ES-I3 (cell line): ENCODE data around the gene RRBP1.

Experiments used
- H3K36me3 ChIP-seq: 2 replicates; pipeline ENCODE4 v1.6.1; 2013; ENCODE audit warnings: mild to moderate bottlenecking, low read length, control low read depth, moderate library complexity; ENCODE audit not compliant: insufficient read depth
- H3K4me1 ChIP-seq: 2 replicates; pipeline ENCODE4 v1.6.1; 2013; ENCODE audit warnings: mild to moderate bottlenecking, control low read depth, low read length; ENCODE audit not compliant: insufficient read depth
- H3K9ac ChIP-seq: 2 replicates; pipeline ENCODE4 v1.6.1; 2013; ENCODE audit warnings: low read depth, mild to moderate bottlenecking, low read length, moderate library complexity
- H3K9me3 ChIP-seq: 2 replicates; pipeline ENCODE4 v1.6.1; 2013; ENCODE audit warnings: mild to moderate bottlenecking, low read length, moderate library complexity; ENCODE audit not compliant: control insufficient read depth, insufficient read depth

RRBP1 gene

DNA sequence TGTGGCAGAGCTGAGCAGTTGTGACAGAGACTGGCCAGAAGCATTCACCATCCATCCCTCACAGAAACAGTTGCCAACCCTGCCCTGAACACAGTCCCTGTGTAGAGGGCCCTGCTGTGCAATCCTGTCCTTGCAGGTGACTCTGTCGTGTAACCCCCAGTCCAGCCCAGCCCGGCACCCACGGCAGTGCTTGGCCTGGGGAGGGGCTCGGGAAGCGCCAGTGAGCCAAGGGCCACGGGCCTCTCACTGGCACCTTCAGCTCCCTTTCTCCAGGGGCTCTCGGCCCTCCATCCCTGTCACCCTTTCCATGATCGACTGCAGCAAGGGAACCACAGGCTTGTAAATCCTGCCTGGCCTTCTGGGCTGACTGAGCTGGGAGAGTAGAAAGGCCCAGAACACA is 53.0 kb downstream of the RRBP1 start:
- peaks cover 23% of the 10 kb centered on the region for H3K36me3 ChIP-seq
- no peak overlapping the region for H3K9ac ChIP-seq
- no peaks in the 10 kb centered on the region for H3K9me3 ChIP-seq
- no peaks in the 10 kb centered on the region for H3K4me1 ChIP-seq

- no peak overlapping the region for H3K9ac ChIP-seq
- H3K4me1 ChIP-seq: no peaks in the 10 kb centered on the region
- H3K9me3 ChIP-seq: no peaks in the 10 kb centered on the region
- H3K36me3 ChIP-seq: peaks cover 17% of the 10 kb centered on the region
Measured at GRCh38 chr20:17628101-17628841, 53.8 kb downstream of the RRBP1 start.

GRCh38 chr20:17627101-17627955 is 54.7 kb downstream of the RRBP1 start:
- H3K36me3 ChIP-seq: peaks cover 13% of the 10 kb centered on the region

GRCh38 chr20:17626217-17627007 is 55.6 kb downstream of the RRBP1 start:
- Histone ChIP-seq H3K9me3 (no peaks in the 10 kb centered on the region), H3K4me1 (no peaks in the 10 kb centered on the region), H3K9ac (no peak overlapping the region), H3K36me3 (peaks cover 9% of the 10 kb centered on the region)

More at GRCh38 chr20:17627101-17627955, 54.7 kb downstream of the RRBP1 start:
- no peak overlapping the region for H3K9ac ChIP-seq
- no peaks in the 10 kb centered on the region for H3K9me3 ChIP-seq
- no peaks in the 10 kb centered on the region for H3K4me1 ChIP-seq

GRCh38 chr20:17625246-17626051 is 56.6 kb downstream of the RRBP1 start:
- no peaks in the 10 kb centered on the region for H3K4me1 ChIP-seq
- peaks cover 3% of the 10 kb centered on the region; the same call in 1 of the 2 replicates for H3K36me3 ChIP-seq
- H3K9ac ChIP-seq: no peak overlapping the region
- H3K9me3 ChIP-seq: no peaks in the 10 kb centered on the region

DNA sequence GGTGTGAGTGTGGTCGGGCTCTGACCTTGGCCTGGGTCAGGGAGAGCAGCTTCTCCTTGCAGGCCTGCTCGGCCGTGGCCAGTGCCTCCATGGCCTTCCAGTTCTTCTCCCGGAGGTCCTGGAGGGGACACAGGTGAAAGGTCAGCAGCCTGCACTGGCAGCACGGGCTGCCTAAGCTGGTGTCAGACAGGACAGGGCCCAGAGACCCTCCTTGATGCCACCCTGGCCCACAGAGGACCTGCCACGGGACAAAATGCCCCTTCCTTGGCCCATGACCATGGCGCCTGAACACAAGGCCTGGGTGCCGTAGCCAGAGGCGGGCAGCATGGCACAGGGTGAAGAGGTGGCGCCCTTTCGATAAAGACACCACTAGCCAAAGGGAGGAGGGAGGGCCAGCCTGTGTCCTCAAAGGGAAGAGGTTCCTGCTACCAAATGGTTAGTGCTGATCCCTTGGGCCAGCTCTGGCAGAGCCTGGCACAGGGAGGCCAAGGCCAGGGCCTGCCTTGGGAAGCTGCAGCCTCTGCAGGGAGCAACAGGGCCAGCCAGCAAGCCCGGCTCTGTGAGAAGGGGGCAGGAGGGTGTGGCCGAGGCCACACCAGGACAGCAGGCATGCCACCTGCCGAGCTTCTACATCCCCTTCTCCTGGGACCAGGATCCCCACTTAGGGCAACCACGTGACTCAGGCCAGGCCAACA is 57.3 kb downstream of the RRBP1 start:
- peaks cover 3% of the 10 kb centered on the region; the same call in 1 of the 2 replicates for H3K36me3 ChIP-seq
- H3K4me1 ChIP-seq: no peaks in the 10 kb centered on the region
- no peak overlapping the region for H3K9ac ChIP-seq
- H3K9me3 ChIP-seq: no peaks in the 10 kb centered on the region

GRCh38 chr20:17624070-17624469 is 58.0 kb downstream of the RRBP1 start:
- no peaks in the 10 kb centered on the region for H3K9me3 ChIP-seq
- H3K9ac ChIP-seq: no peak overlapping the region
- H3K36me3 ChIP-seq: peaks cover 5% of the 10 kb centered on the region; the same call in 1 of the 2 replicates
- H3K4me1 ChIP-seq: no peaks in the 10 kb centered on the region

DNA sequence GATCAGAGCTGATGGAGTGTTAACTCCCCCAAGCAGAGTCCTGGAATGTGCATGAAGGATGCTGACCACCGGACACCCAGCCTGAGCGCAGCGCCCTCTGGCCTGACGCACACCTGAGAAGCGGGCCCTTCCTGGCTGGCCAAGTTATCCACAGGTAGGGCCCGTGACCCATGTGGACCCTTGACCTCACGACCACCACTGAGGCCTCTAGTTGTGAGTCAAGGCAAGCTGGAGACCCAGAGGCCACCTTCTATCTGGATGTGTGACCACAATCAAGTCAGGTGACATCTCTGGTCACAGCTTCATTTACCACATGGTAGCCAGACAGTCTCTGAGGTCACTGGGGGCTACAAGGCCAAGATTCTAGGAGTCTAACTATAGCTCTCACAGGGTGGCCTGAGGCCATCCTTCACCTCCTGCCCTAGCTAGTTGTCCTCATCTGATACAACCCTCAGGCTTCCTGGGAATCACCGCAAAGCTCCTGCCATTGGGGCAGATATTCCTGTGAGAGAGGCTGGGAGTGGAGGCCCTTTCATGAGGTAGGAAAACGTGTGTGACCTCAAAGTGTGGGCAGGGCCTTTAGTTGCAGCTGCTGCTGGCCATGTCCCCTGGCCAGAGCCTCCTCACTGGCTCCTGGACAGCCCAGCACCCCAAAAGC is 59.1 kb downstream of the RRBP1 start:
- H3K4me1 ChIP-seq: no peaks in the 10 kb centered on the region
- H3K9ac ChIP-seq: no peak overlapping the region
- H3K36me3 ChIP-seq: peaks cover 6% of the 10 kb centered on the region; the same call in 1 of the 2 replicates
- no peaks in the 10 kb centered on the region for H3K9me3 ChIP-seq

GRCh38 chr20:17622086-17622850 is 59.8 kb downstream of the RRBP1 start:
- no peaks in the 10 kb centered on the region for H3K9me3 ChIP-seq
- no peaks in the 10 kb centered on the region for H3K4me1 ChIP-seq
- H3K9ac ChIP-seq: no peak overlapping the region
- peaks cover 5% of the 10 kb centered on the region for H3K36me3 ChIP-seq

DNA sequence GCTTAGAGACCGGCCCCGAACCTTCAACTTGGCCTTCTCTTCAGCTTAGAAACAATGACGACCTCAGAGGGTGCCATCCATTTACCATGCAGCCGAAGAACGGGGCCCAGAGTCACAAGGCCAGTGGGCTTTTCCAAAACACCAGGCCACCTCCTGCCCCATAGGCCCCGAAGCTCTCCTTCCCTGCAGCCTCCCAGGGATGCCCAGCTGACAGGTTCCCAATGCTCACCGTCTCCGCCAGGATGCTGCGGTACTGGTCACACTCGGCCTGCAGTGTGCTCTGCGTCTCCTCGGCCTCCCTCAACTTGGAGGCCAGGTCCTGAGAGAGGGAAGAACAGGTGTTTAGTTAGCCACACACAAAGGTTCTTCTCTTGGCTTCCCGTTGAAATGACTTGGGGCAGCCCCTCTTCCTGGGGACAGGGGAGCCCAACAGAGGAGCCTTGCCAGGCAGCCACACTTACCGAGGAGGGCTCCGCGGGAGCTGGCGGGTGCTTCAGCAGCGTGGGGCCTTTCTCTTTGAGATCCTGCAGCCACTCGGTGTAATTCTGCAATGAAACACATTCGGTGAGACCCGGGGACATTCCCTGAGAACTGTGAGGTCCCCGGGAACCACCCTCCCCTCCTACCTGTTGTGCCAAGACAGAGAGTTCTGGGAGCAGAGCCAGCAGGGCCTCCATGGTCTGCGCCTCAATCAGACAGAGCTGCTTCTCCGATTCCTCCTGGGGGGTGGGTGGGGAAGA is 60.6 kb downstream of the RRBP1 start:
- no peaks in the 10 kb centered on the region for H3K4me1 ChIP-seq
- H3K9ac ChIP-seq: no peak overlapping the region
- no peaks in the 10 kb centered on the region for H3K9me3 ChIP-seq
- peaks cover 9% of the 10 kb centered on the region for H3K36me3 ChIP-seq

GRCh38 chr20:17620371-17621228 is 61.4 kb downstream of the RRBP1 start:
- no peaks in the 10 kb centered on the region for H3K9me3 ChIP-seq
- no peak overlapping the region for H3K9ac ChIP-seq
- peaks cover 9% of the 10 kb centered on the region for H3K36me3 ChIP-seq
- no peaks in the 10 kb centered on the region for H3K4me1 ChIP-seq
